Suprapubic skin (tissue), 4 donors: Measurements from ENCODE around the gene CCNF. TPM values are rescaled to one million over a fixed set of nuclear protein-coding genes. Genes with fewer than 3 reads are reported as not detected.
"Not testable (repeated sequence)": the region's sequence is repeated elsewhere in the genome, so short reads cannot be mapped to it uniquely, and the experiment has no call there.

Experiments
- DNase-seq, 2 donors: peaks; one replicate each; pipeline ENCODE4 v3.0.0-alpha.2; 2019; ENCODE audit warnings: low spot score in 2 of 2
- H3K27ac ChIP-seq: fragments of 200-600 bp; sonication (generic); one replicate; pipeline ENCODE4 v1.5.1; 2019
- H3K27me3 ChIP-seq: fragments of 200-600 bp; sonication (generic); one replicate; pipeline ENCODE4 v1.5.1; 2019
- H3K36me3 ChIP-seq: fragments of 200-600 bp; sonication (generic); one replicate; pipeline ENCODE4 v1.5.1; 2019
- H3K4me1 ChIP-seq: fragments of 200-600 bp; sonication (generic); one replicate; pipeline ENCODE4 v1.5.1; 2019
- H3K4me3 ChIP-seq: fragments of 200-600 bp; sonication (generic); one replicate; pipeline ENCODE4 v1.5.1; 2019; ENCODE audit warnings: mild to moderate bottlenecking
- H3K9me3 ChIP-seq: fragments of 200-600 bp; sonication (generic); one replicate; pipeline ENCODE4 v1.5.1; 2019
- EP300 ChIP-seq: sonication (generic); formaldehyde crosslinking; IDR thresholded peaks from one replicate; pipeline ENCODE4 v1.6.1; 2017; ENCODE audit warnings: antibody characterized with exemption
- POLR2A ChIP-seq, 2 donors: fragments of 450-650 bp; IDR thresholded peaks; one replicate each; pipeline ENCODE4 v1.6.1; 2017; ENCODE audit warnings: antibody characterized with exemption in 2 of 2, mild to moderate bottlenecking in 2 of 2, moderate library complexity in 2 of 2
- POLR2AphosphoS5 ChIP-seq, 3 donors: sonication (generic); formaldehyde crosslinking; IDR thresholded peaks; one replicate each; pipeline ENCODE4 v1.6.1; 2017; ENCODE audit warnings: antibody characterized with exemption in 3 of 3
- WGBS: methylation state at CpG from one replicate; pipeline ENCODE4 v1.1.5; 2018; 5-methylcytosine and 5-hydroxymethylcytosine counted together
- total RNA-seq, 4 donors: library from RNA; depleted of rRNA; stranded (reverse); fragments of >200 nt; gene quantifications; one replicate each; pipeline ENCODE4 v1.1.0, GENCODE V29; 2016
- TF ChIP-seq, protein P1 (sequence below), 2 donors: fragments of 200-600 bp in 1 of 2; fragments of 450-650 bp in 1 of 2; sonication (generic) in 1 of 2; IDR thresholded peaks; one replicate each; pipeline ENCODE4 v1.5.1; 2016 to 2019; ENCODE audit warnings: antibody characterized with exemption in 2 of 2, mild to moderate bottlenecking in 1 of 2, moderate library complexity in 1 of 2

CCNF gene
- total RNA-seq, 4 donors from 2014 or later, result 6.8 to 12.4 (median 10.1) TPM

DNA sequence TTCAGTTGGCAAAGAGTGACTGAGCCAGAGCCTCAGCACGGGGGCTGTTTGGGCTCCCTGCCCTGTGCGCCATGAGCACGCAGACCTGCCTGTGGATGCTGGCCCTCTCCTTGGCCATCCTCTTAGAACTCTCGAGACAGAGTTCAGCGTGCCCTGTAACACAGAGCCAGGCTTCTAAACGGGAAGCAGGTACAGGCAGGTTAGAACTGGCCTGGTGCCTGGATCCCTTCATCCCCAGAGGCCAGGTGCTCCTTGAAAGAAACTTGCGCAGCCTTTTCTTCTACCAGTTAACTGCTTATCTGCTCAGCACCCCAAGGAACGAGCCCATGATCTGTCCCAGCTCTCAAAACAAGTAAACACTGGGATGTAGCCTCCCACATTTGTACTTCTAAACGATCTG, 6.9 kb downstream of the CCNF start:
- 49% methylated on average over 6 of the region's 9 CpGs for WGBS
- H3K36me3 ChIP-seq, result peaks cover 34% of the 10 kb centered on the region
- no peaks in the 10 kb centered on the region for H3K27me3 ChIP-seq
- DNase-seq, result no peak
- TF ChIP-seq POLR2AphosphoS5 (IDR thresholded peaks at IDR 0.05), result no peak
- TF ChIP-seq, protein P1, sequence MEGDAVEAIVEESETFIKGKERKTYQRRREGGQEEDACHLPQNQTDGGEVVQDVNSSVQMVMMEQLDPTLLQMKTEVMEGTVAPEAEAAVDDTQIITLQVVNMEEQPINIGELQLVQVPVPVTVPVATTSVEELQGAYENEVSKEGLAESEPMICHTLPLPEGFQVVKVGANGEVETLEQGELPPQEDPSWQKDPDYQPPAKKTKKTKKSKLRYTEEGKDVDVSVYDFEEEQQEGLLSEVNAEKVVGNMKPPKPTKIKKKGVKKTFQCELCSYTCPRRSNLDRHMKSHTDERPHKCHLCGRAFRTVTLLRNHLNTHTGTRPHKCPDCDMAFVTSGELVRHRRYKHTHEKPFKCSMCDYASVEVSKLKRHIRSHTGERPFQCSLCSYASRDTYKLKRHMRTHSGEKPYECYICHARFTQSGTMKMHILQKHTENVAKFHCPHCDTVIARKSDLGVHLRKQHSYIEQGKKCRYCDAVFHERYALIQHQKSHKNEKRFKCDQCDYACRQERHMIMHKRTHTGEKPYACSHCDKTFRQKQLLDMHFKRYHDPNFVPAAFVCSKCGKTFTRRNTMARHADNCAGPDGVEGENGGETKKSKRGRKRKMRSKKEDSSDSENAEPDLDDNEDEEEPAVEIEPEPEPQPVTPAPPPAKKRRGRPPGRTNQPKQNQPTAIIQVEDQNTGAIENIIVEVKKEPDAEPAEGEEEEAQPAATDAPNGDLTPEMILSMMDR (IDR thresholded peaks at IDR 0.05), result no peak
- no peak for TF ChIP-seq POLR2A (IDR thresholded peaks at IDR 0.05)
- no peak for TF ChIP-seq EP300
- H3K9me3 ChIP-seq, result no peaks in the 10 kb centered on the region
- H3K4me3 ChIP-seq, result no peak overlapping the region
- no peak overlapping the region for H3K27ac ChIP-seq
- peaks cover 12% of the 10 kb centered on the region for H3K4me1 ChIP-seq

DNA sequence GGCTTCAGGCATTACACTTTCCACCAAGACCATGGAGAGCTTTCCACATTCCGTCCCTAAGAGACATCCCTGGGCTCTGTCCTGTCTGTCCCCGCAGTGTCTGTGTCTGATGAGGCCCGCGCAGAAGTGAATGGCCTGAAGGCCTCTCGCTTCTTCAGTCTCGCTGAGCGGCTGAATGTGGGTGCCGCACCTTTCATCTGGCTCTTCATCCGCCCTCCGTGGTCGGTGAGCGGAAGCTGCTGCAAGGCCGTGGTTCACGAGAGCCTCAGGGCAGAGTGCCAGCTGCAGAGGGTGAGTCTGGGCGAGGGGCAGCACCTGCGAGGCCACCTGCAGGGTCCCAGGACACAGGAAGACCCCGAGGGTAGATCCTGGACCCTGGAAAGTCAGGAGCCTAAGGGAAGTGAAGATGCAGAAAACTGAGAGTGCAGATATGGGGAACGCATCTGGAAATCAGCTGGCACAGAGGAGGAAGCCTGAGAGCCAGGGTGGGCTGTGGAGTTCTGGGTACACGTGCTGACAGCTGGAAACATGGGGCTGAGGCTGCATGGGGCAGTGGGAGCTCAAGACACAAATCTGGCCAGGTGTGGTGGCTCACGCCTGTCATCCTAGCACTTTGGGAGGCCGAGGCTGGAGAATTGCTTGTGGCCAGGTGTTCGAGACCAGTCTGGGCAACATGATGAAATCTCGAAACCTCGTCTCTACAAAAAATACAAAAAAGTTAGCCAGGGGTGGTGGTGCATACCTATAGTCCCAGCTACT, 8.0 kb downstream of the CCNF start:
- Histone ChIP-seq H3K27ac (no peak overlapping the region), H3K27me3 (no peaks in the 10 kb centered on the region), H3K4me1 (peaks cover 12% of the 10 kb centered on the region), H3K36me3 (peaks cover 33% of the 10 kb centered on the region), H3K9me3 (no peaks in the 10 kb centered on the region), H3K4me3 (no peak overlapping the region)
- WGBS, result 90% methylated on average over 24 of the region's 24 CpGs
- no peak for DNase-seq
- TF ChIP-seq EP300 (no peak), POLR2A (IDR thresholded peaks at IDR 0.05) (no peak)
- TF ChIP-seq, protein P1 (IDR thresholded peaks at IDR 0.05), result no peak

DNA sequence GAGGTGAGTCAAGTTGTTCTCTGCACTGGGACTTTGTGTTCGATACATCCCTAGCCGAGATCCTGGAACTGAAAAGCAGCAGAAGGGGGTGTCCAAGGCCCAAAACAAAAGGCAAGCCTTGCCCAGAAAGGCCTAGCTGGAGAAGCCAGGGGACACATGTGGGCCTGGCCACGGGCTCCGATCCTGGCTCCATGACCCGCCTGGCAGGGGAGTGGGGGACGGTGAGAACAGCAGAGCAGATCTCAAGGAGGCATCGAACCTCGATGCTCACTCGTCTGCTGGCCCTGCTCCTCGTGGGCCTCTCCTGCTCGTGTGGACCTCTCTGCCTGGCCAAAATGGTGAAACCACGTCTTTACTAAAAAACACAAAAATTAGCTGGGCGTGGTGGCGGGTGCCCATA, 8.9 kb downstream of the CCNF start:
- H3K9me3 ChIP-seq, result no peaks in the 10 kb centered on the region
- peaks cover 12% of the 10 kb centered on the region for H3K4me1 ChIP-seq
- no peak overlapping the region for H3K27ac ChIP-seq
- WGBS, result 90% methylated on average over 9 of the region's 14 CpGs
- DNase-seq, result no peak
- no peaks in the 10 kb centered on the region for H3K27me3 ChIP-seq
- no peak overlapping the region for H3K4me3 ChIP-seq
- TF ChIP-seq, protein P1 (IDR thresholded peaks at IDR 0.05), result no peak
- TF ChIP-seq POLR2A (IDR thresholded peaks at IDR 0.05) (no peak), EP300 (no peak), POLR2AphosphoS5 (IDR thresholded peaks at IDR 0.05) (no peak)
- H3K36me3 ChIP-seq, result peaks cover 23% of the 10 kb centered on the region

DNA sequence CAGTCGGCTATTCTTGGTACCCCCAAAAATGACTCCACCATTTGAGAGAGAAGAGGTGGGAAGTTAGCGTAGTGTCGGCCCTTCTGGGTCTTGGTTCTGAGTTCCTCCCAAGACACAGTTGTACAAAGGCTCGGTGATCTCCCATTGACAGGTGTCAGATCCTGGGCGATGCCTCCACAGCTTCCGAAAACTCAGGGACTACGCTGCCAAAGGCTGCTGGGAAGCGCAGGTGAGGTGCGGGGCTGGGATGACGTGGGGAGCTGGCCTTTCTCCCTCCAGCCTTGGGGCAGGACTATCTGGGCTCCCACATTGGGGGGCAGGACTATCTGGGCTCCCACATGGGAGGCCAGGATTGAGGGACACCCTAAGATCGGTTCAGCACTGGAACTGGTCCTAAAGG, 10.4 kb downstream of the CCNF start:
- 95% methylated on average over 11 of the region's 11 CpGs for WGBS
- peaks cover 29% of the 10 kb centered on the region for H3K36me3 ChIP-seq
- TF ChIP-seq POLR2AphosphoS5 (IDR thresholded peaks at IDR 0.05) (no peak), POLR2A (IDR thresholded peaks at IDR 0.05) (no peak), EP300 (no peak)
- TF ChIP-seq, protein P1 (IDR thresholded peaks at IDR 0.05), result no peak
- no peak overlapping the region for H3K27ac ChIP-seq
- DNase-seq, result no peak
- H3K4me1 ChIP-seq, result peaks cover 12% of the 10 kb centered on the region
- H3K27me3 ChIP-seq, result no peaks in the 10 kb centered on the region
- H3K9me3 ChIP-seq, result no peaks in the 10 kb centered on the region
- no peak overlapping the region for H3K4me3 ChIP-seq

DNA sequence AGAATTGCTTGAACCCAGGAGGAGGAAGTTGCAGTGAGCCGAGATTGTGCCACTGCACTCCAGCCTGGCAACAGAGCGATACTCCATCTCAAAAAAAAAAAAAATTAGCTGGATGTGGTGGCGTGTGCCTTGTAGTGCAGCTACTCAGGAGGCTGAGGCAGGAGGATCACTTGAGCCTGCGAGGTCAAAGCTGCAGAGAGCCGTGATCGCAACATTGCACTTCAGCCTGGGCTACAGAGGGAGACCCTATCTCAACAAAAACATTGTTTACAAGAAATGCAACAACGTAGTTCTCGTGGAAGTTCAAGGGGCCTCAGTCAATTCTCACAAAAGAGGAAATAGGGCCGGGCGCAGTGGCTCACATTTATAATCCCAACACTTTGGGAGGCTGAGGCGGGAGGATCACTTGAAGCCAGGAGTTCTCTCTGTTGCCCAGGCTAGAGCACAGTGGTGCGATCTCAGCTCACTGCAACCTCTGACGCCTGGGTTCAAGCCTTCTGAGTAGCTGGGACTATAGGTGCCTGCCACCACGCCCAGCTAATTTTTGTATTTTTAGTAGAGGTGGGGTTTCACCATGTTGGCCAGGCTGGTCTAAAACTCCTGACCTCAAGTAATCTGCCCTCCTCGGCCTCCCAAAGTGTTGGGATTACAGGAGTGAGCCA, 12.0 kb downstream of the CCNF start:
- H3K36me3 ChIP-seq, result peaks cover 38% of the 10 kb centered on the region
- not testable (repeated sequence) for H3K4me1 ChIP-seq, H3K9me3 ChIP-seq, H3K27me3 ChIP-seq, DNase-seq, H3K4me3 ChIP-seq, H3K27ac ChIP-seq
- 86% methylated on average over 14 of the region's 15 CpGs for WGBS
